Heart left ventricle (tissue), 16 donors: ENCODE results near the gene TEF. TPM values are rescaled to one million over a fixed set of nuclear protein-coding genes. Genes with fewer than 3 reads are reported as not detected.

Experiments
- ATAC-seq, 4 donors: fragments of 200-7000 bp; cut with Tn5 transposase; one replicate each; pipeline ENCODE4 v1.9.1; 2020 to 2022; ENCODE audit warnings: moderate library complexity in 4 of 4, mild to moderate bottlenecking in 3 of 4, moderate number of reproducible peaks in 1 of 4
- DNase-seq, 5 donors: peaks; one replicate each; pipeline ENCODE4 v3.0.0-alpha.2; 2020
- H3K27ac ChIP-seq, 12 donors: fragments of 200-600 bp; sonication (generic) in 4 of 12; one replicate each; pipeline versions ENCODE4 v1.5.0 to v1.8.0; 2016 to 2022; ENCODE audit warnings: mild to moderate bottlenecking in 2 of 12
- H3K27me3 ChIP-seq, 9 donors: fragments of 200-600 bp; sonication (generic) in 2 of 9; one replicate each; pipeline versions ENCODE4 v1.5.1 to v1.8.0; 2016 to 2022; ENCODE audit warnings: mild to moderate bottlenecking in 3 of 9
- H3K36me3 ChIP-seq, 9 donors: fragments of 200-600 bp; sonication (generic) in 2 of 9; one replicate each; pipeline versions ENCODE4 v1.5.0 to v1.8.0; 2018 to 2022; ENCODE audit warnings: mild to moderate bottlenecking in 2 of 9
- H3K4me1 ChIP-seq, 12 donors: fragments of 200-600 bp; sonication (generic) in 4 of 12; one replicate each; pipeline versions ENCODE4 v1.5.0 to v1.8.0; 2016 to 2022; ENCODE audit warnings: mild to moderate bottlenecking in 3 of 12
- H3K4me3 ChIP-seq, 12 donors: fragments of 200-600 bp; sonication (generic) in 4 of 12; one replicate each; pipeline versions ENCODE4 v1.5.0 to v1.8.0; 2017 to 2022; ENCODE audit warnings: mild to moderate bottlenecking in 9 of 12, moderate library complexity in 4 of 12
- H3K9me3 ChIP-seq, 12 donors: fragments of 200-600 bp; sonication (generic) in 4 of 12; one replicate each; pipeline versions ENCODE4 v1.5.0 to v1.8.0; 2016 to 2022; ENCODE audit warnings: mild to moderate bottlenecking in 1 of 12
- CTCF ChIP-seq, 12 donors: fragments of 200-600 bp; sonication (generic) in 4 of 12; IDR thresholded peaks; one replicate each; pipeline versions ENCODE4 v1.5.0 to v1.8.0; 2018 to 2022; ENCODE audit warnings: antibody characterized with exemption in 12 of 12, mild to moderate bottlenecking in 5 of 12
- POLR2A ChIP-seq, 2 donors: fragments of 450-650 bp; IDR thresholded peaks; one replicate each; pipeline ENCODE4 v1.6.1; 2017; ENCODE audit warnings: antibody characterized with exemption in 2 of 2, mild to moderate bottlenecking in 2 of 2, moderate library complexity in 2 of 2
- WGBS, 4 donors: extraction: QIAGEN DNeasy Blood & Tissue Kit in 2 of 4; methylation state at CpG; one replicate each; pipeline versions ENCODE4 v1.1.5 to v1.1.7; 2013 to 2018; 5-methylcytosine and 5-hydroxymethylcytosine counted together
- intact Hi-C, 10 donors: fragments of 100-400 bp; cut with DNase I; formaldehyde crosslinking; loops; one replicate each; pipeline versions ENCODE4 v1.11.1 to v1.14.2; 2022
- polyA plus RNA-seq, 2 donors: library from polyadenylated mRNA; stranded (reverse); fragments of 200-250 nt; gene quantifications; one replicate each; pipeline ENCODE4 v1.2.3, GENCODE V29; 2013
- total RNA-seq, 9 donors: library from RNA; depleted of rRNA in 2 of 9; stranded (reverse); fragments of >200 nt in 2 of 9; fragmentation: NEBNext Ultra II Directional in 3 of 9; extraction: Animal tissue kit (Norgen Biotek cat#: 25700) in 3 of 9; gene quantifications; one replicate each; pipeline versions ENCODE4 v1.1.0 to v1.2.4, GENCODE V29; 2016 to 2023
- donor health status: ischemic (EF 13 %, LVEDD 7.1; RV severe dilation, severe dysfunction).
- donor health status: healthy with polysubstance abuse.
- donor health status: DM: no; HTN: yes; CAD: no.
- donor health status: DM: no; HTN: no; CAD: no.
- donor health status: ischemic (EF 25% LVEDD 6.9; RV normal size, moderate dysfunction).
- donor health status: ischemic (EF 25% LVEDD 5.7; RV mildly dilated, moderate dysfunction).
- donor health status: healthy.
- donor health status: DM: yes; HTN: yes; CAD: no.
- donor health status: ischemic (EF 35%, LVEDD 5.7; RV mildly dilated, moderate dysfunction).
- donor health status: nonischemic (EF 11% LVEDD 7.7; RV severe dilation, severe dysfunction).
- donor health status: DM: yes; HTN: yes; CAD: no.
- donor health status: PGD.
- donor health status: ischemic (EF 29% LVEDD 5.4; RV normal size, mild dysfunction).
- donor health status: nonischemic (EF 23%, LVEDD 6.1; RV moderate dilation, normal function).

TEF gene
- total and polyA plus RNA-seq, 11 donors: 7.2 to 35.3 (median 17.9) TPM

GRCh38 chr22:41334215-41334614 is 47.5 kb upstream of the TEF start:
- Histone ChIP-seq H3K27ac (peak overlapping the region in 4 of 12 donors; percentile 40 to 80 (median 56)), H3K9me3 (no peaks in the 10 kb centered on the region), H3K36me3 (peaks cover 0 to 84% (median 60%) of the 10 kb centered on the region in 9 donors), H3K4me3 (no peak overlapping the region), H3K4me1 (peaks cover 0 to 21% (median 9%) of the 10 kb centered on the region in 12 donors), H3K27me3 (no peaks in the 10 kb centered on the region)
- peak; percentile 6 to 59 (median 43) for ATAC-seq
- TF ChIP-seq CTCF (IDR thresholded peaks at IDR 0.05) (no peak), POLR2A (IDR thresholded peaks at IDR 0.05) (no peak)
- 45 to 74% (median 63%) methylated on average over 3 of the region's 3 CpGs for WGBS, 4 donors
- intact Hi-C loops: no loop called here
- peak in 1 of 5 donors; percentile 54 for DNase-seq

GRCh38 chr22:41334951-41335635 is 46.6 kb upstream of the TEF start:
- H3K9me3 ChIP-seq: no peaks in the 10 kb centered on the region
- peak overlapping the region in 8 of 12 donors; percentile 3 to 80 (median 46) for H3K27ac ChIP-seq
- peaks cover 0 to 21% (median 9%) of the 10 kb centered on the region in 12 donors for H3K4me1 ChIP-seq
- H3K27me3 ChIP-seq: no peaks in the 10 kb centered on the region
- DNase-seq (peak in 2 of 5 donors; percentile 48 to 56), ATAC-seq (peak; percentile 70 to 77 (median 73))
- intact Hi-C loops: no loop called here
- no peak overlapping the region for H3K4me3 ChIP-seq
- WGBS, 4 donors: 60 to 70% (median 62%) methylated on average over 11 of the region's 11 CpGs
- peaks cover 0 to 84% (median 60%) of the 10 kb centered on the region in 9 donors for H3K36me3 ChIP-seq
- TF ChIP-seq POLR2A (IDR thresholded peaks at IDR 0.05): no peak
- TF ChIP-seq CTCF (IDR thresholded peaks at IDR 0.05): no peak

GRCh38 chr22:41338614-41339212 is 43.0 kb upstream of the TEF start:
- Histone ChIP-seq H3K4me1 (peaks cover 0 to 21% (median 9%) of the 10 kb centered on the region in 12 donors), H3K27me3 (no peaks in the 10 kb centered on the region), H3K27ac (no peak overlapping the region), H3K4me3 (no peak overlapping the region), H3K36me3 (peaks cover 0 to 78% (median 59%) of the 10 kb centered on the region in 9 donors), H3K9me3 (no peaks in the 10 kb centered on the region)
- no peak for DNase-seq
- TF ChIP-seq CTCF (IDR thresholded peaks at IDR 0.05) (no peak), POLR2A (IDR thresholded peaks at IDR 0.05) (no peak)
- 79 to 89% (median 88%) methylated on average over 11 to 14 of the region's 14 CpGs for WGBS, 4 donors
- no peak for ATAC-seq
- intact Hi-C loops: no loop called here

- WGBS, 4 donors: 93 to 99% (median 96%) methylated on average over 8 to 18 of the region's 18 CpGs
- no peaks in the 10 kb centered on the region for H3K9me3 ChIP-seq
- no peak for DNase-seq
- no peak overlapping the region for H3K4me3 ChIP-seq
- no peak for ATAC-seq
- peaks cover 0 to 11% (median under 1%) of the 10 kb centered on the region in 12 donors for H3K4me1 ChIP-seq
- no peaks in the 10 kb centered on the region for H3K27me3 ChIP-seq
- peaks cover 0 to 78% (median 61%) of the 10 kb centered on the region in 9 donors for H3K36me3 ChIP-seq
- no peak overlapping the region for H3K27ac ChIP-seq
- intact Hi-C loops: no loop called here
- TF ChIP-seq CTCF (IDR thresholded peaks at IDR 0.05): no peak
Observed at GRCh38 chr22:41339823-41340222, 41.9 kb upstream of the TEF start.
